HepG2 (cell line): Measurements from ENCODE around the gene SLC22A23. TPM values are rescaled to one million over a fixed set of nuclear protein-coding genes. Genes with fewer than 3 reads are reported as not detected.
A peak's percentile ranks its signal among the peaks of the same experiment; 100 is the strongest.

Source experiments
- AGO2 ChIP-seq: fragments of 200-400 bp; formaldehyde crosslinking; optimal IDR thresholded peaks from 2 replicates; pipeline ENCODE3; 2017; ENCODE audit warnings: mild to moderate bottlenecking, low read depth, low read length, moderate library complexity
- BRCA1 ChIP-seq: sonication (generic); formaldehyde crosslinking; IDR thresholded peaks from 2 replicates; pipeline ENCODE4 v1.4.0; 2020; ENCODE audit warnings: missing genetic modification reagents
- CC2D1A ChIP-seq: sonication (generic); formaldehyde crosslinking; IDR thresholded peaks from 2 replicates; pipeline ENCODE4 v1.8.1; 2023; ENCODE audit warnings: mild to moderate bottlenecking, missing genetic modification reagents
- EED ChIP-seq: sonication (generic); formaldehyde crosslinking; IDR thresholded peaks from 2 replicates; pipeline ENCODE4 v1.5.0; 2020; ENCODE audit warnings: mild to moderate bottlenecking, missing genetic modification reagents
- FOXO1 ChIP-seq: sonication (generic); formaldehyde crosslinking; IDR thresholded peaks from 2 replicates; pipeline ENCODE4 v1.4.0; 2020; ENCODE audit warnings: missing genetic modification reagents
- GTF3A ChIP-seq: sonication (generic); formaldehyde crosslinking; conservative IDR thresholded peaks from 2 replicates; pipeline ENCODE4 v1.4.0; 2020; ENCODE audit warnings: mild to moderate bottlenecking, missing genetic modification reagents
- HMGXB3 ChIP-seq: sonication (generic); formaldehyde crosslinking; IDR thresholded peaks from 2 replicates; pipeline ENCODE4 v1.4.0; 2020; ENCODE audit warnings: missing genetic modification reagents, borderline replicate concordance
- KLF9 ChIP-seq: IDR thresholded peaks from 2 replicates; pipeline ENCODE4 v1.6.1; 2016; ENCODE audit warnings: low read depth
- MAZ ChIP-seq, 2 experiments: sonication (generic) in 1 of 2; formaldehyde crosslinking in 1 of 2; IDR thresholded peaks; 2 replicates each; pipeline versions ENCODE4 v1.5.0 to v1.6.1; 2012 to 2020; ENCODE audit warnings: low read depth in 2 of 2, mild to moderate bottlenecking in 2 of 2, borderline replicate concordance in 1 of 2, improper control_type of control experiment in 1 of 2, low read length in 1 of 2, missing genetic modification reagents in 1 of 2, moderate library complexity in 1 of 2
- MED1 ChIP-seq: sonication (generic); formaldehyde crosslinking; IDR thresholded peaks from 2 replicates; pipeline ENCODE4 v1.4.0; 2020; ENCODE audit warnings: missing genetic modification reagents
- UBTF ChIP-seq: sonication (generic); formaldehyde crosslinking; IDR thresholded peaks from 2 replicates; pipeline ENCODE4 v1.4.0; 2020; ENCODE audit warnings: mild to moderate bottlenecking, missing genetic modification reagents
- ZBTB42 ChIP-seq: sonication (generic); formaldehyde crosslinking; IDR thresholded peaks from 2 replicates; pipeline ENCODE4 v1.5.0; 2020; ENCODE audit warnings: mild to moderate bottlenecking, missing genetic modification reagents
- ZBTB43 ChIP-seq: sonication (generic); formaldehyde crosslinking; conservative IDR thresholded peaks from 2 replicates; pipeline ENCODE4 v1.4.0; 2020; ENCODE audit warnings: missing genetic modification reagents
- ZFY ChIP-seq: sonication (generic); formaldehyde crosslinking; IDR thresholded peaks from 2 replicates; pipeline ENCODE4 v1.4.0; 2020; ENCODE audit warnings: missing genetic modification reagents
- ZKSCAN1 ChIP-seq: fragments of 150-350 bp; IDR thresholded peaks from 2 replicates; pipeline ENCODE4 v1.6.1; 2014; ENCODE audit warnings: low read length
- ZNF264 ChIP-seq: sonication (generic); formaldehyde crosslinking; IDR thresholded peaks from 2 replicates; pipeline ENCODE4 v1.4.0; 2020; ENCODE audit warnings: missing genetic modification reagents
- ZNF317 ChIP-seq: sonication (generic); formaldehyde crosslinking; IDR thresholded peaks from 2 replicates; pipeline ENCODE4 v1.5.0; 2020; ENCODE audit warnings: mild to moderate bottlenecking, missing genetic modification reagents
- ZNF652 ChIP-seq: IDR thresholded peaks from 2 replicates; pipeline ENCODE4 v1.6.1; 2016; ENCODE audit warnings: low read depth, borderline replicate concordance
- ZSCAN5A ChIP-seq: sonication (generic); formaldehyde crosslinking; IDR thresholded peaks from 2 replicates; pipeline ENCODE4 v1.8.0; 2022; ENCODE audit warnings: mild to moderate bottlenecking, missing genetic modification reagents, borderline replicate concordance
- polyA plus RNA-seq, 8 experiments: library from polyadenylated mRNA; depleted of rRNA in 3 of 8; stranded (reverse) in 7 of 8; unstranded in 1 of 8; fragments of >200 nt; fragmentation: Illumina TruSeq in 4 of 8; extraction: Trizol in 4 of 8; gene quantifications; 2 replicates each; pipeline versions ENCODE4 v1.2.1 to v1.2.3, GENCODE V29; 2011 to 2016; ENCODE audit warnings: low read depth in 4 of 8, missing spikeins in 1 of 8, mixed read lengths in 1 of 8; ENCODE audit not compliant: insufficient read depth in 1 of 8
- total RNA-seq, 5 experiments: library from RNA; depleted of rRNA; stranded (reverse); fragments of >200 nt; fragmentation: Illumina TruSeq; extraction: Trizol; gene quantifications; 2 replicates each; pipeline ENCODE4 v1.2.3, GENCODE V29; 2016; ENCODE audit warnings: low read depth in 1 of 5

Gene SLC22A23
- total and polyA plus RNA-seq, 2 of the 13 experiments (the other 11 are each of a cell fraction or from before 2014, with no cell fraction given) = 11.8 to 17.5 TPM

- TF ChIP-seq ZBTB43 (CRISPR knock-in tag) (peak; percentile 94), UBTF (CRISPR knock-in tag) (peak; percentile 60; the same call in 1 of the 2 replicates), ZBTB42 (CRISPR knock-in tag) (peak; percentile 68; the same call in 1 of the 2 replicates), ZSCAN5A (peak; percentile 92; the same call in 1 of the 2 replicates), FOXO1 (peak; percentile 99), ZKSCAN1 (peak; percentile 56; the same call in 1 of the 2 replicates), GTF3A (CRISPR knock-in tag) (no peak), EED (no peak), CC2D1A (no peak), BRCA1 (peak; percentile 90; the same call in 1 of the 2 replicates), KLF9 (CRISPR knock-in tag) (peak; percentile 75), ZNF652 (CRISPR knock-in tag) (peak; percentile 82), MED1 (CRISPR knock-in tag) (peak; percentile 100), ZNF264 (CRISPR knock-in tag) (peak; percentile 95), ZFY (CRISPR knock-in tag) (no peak), ZNF317 (peak; percentile 88), HMGXB3 (CRISPR knock-in tag) (peak; percentile 85; the same call in 1 of the 2 replicates), AGO2 (peak; percentile 25), MAZ (IDR thresholded peaks at IDR 0.05; ENCODE audit: borderline replicate concordance, low read depth, low read length) (peak; percentile 88), MAZ (CRISPR knock-in tag; IDR thresholded peaks at IDR 0.05; ENCODE audit: low read depth) (peak; percentile 79)
Measured at GRCh38 chr6:3403238-3404173, 53.3 kb downstream of the SLC22A23 start (continued).
